ENCODE measurements around the gene TJAP1.

Gene TJAP1

DNA sequence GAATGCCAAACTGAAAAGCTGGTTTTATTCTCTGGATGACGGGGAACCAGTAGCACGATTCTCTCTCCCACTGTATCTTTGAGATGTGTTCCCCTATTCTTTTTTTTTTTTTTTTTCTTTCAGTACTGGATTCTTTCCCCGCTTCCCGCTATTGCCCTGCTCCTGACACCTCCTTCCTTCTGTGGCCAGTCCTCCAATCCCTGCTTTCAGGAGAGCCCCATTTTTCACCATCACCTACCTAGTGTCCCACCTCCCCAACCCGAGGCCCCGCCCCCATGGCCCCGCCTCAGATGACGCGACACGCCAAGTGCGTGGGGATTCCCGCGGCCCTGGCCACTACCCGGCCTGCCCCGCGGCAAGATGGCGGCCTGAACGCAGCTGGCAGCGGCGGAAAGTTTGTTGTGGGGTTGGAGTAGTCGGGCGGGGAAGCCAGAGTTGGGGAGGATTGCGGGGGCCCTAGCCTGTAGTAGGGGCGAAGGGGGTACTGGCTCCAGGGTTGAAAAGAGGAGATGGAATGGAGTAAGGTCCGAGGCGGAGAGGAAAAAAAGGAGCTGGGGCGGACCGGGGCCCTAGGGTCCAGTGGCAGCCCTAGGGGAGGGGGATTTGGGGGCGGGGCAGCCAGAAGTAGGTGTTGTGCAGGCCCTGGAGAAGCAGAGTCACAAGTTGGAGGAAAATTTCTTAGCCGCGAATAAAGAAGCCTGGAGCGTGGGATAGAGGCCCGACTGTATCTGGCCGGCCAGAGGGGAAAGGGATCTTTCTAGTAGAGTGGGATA lies at the start of gene TJAP1:
Gene TJAP1, plus strand, starts transcription at position 336 of the 773 bp plus-strand sequence. CDS start 21,432 bp downstream, outside the sequence.
- peak; percentile 82 for DNase-seq (ENCODE audit: low spot score)

GRCh38 chr6:43428112-43428570 lies 49.2 kb upstream of the TJAP1 start:
- no peak for DNase-seq (ENCODE audit: low spot score)

DNA sequence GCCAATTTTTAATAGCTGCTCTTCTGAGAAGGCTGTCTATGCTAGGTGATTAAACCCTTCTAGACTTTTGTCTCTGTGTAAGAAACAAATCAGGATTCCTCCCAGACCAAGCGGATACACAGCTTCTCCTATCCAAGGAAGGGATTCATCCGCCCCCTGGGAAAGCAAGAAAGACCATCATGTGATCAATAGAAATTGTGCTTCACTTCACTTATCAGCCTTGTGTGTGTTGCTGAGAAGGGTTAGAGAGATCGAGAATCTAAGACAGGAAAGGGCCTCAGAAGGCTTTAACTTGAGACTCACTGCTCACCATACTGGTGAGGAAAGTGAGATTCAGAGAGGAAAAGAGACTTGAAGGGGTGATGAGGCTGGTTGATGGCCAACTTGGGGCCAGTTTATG lies 48.5 kb upstream of the TJAP1 start:
- DNase-seq (ENCODE audit: low spot score), result no peak

DNA sequence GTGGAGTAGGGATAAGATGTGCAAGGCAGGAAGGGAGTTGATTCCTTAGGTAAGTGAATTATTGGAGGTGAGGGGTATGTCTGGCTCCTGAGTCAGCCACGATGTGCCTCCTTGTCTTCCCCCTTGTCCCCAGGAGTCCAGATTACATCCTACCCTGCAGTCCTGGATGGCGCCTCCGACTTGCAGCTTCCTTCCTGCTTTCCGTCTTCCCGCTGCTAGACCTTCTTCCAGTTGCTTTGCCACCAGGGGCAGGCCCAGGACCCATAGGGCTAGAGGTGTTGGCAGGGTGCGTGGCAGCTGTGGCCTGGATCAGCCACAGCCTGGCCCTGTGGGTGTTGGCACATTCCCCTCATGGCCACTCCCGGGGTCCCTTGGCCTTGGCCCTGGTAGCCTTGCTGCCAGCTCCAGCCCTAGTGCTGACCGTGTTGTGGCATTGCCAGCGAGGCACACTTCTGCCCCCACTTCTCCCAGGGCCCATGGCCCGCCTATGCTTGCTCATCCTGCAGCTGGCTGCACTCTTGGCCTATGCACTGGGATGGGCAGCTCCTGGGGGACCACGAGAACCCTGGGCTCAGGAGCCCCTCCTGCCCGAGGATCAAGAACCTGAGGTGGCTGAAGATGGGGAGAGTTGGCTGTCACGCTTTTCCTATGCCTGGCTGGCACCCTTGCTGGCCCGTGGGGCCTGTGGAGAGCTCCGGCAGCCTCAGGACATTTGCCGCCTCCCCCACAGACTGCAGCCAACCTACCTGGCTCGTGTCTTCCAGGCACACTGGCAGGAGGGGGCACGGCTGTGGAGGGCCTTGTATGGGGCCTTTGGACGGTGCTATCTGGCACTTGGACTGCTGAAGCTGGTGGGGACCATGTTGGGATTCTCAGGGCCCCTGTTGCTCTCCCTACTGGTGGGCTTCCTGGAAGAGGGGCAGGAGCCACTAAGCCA lies 45.1 kb upstream of the TJAP1 start:
- no peak for DNase-seq (ENCODE audit: low spot score)

DNA sequence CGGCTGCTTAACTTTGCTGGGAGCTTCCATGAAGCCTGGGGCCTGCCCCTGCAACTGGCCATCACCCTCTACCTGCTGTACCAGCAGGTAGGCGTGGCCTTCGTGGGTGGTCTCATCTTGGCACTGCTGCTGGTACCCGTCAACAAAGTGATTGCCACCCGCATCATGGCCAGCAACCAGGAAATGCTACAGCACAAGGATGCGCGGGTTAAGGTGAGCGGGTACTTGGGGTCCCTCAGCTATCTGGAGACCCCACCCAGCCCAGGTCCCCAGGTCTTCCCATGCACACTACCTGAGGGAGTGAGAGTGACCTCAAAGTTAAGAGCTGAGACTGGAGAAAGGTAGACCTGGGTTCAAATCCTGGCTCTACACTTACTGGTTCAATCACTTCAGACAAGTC lies 44.2 kb upstream of the TJAP1 start:
- DNase-seq (ENCODE audit: low spot score), result no peak

- DNase-seq (ENCODE audit: low spot score), result no peak
These were observed 43.1 kb upstream of the TJAP1 start for GRCh38 chr6:43434001-43434840.

DNA sequence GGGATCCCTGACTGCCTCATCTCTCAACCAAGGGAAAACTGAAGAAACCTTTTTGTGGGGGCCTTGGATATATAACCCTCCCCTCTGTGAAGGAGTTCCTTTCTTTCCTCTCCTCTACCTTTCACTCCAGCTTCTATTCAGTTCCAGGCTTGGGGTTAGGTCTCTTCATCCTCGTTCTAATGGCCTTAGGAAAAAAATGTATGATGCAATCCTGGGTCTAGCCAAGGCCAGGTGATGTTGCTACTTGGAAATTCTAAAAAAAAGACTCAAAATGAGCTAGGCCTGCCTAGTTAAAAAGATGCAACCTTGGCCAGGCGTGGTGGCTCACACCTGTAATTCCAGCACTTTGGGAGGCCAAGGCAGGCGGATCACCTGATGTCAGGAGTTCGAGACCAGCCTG lies 42.4 kb upstream of the TJAP1 start:
- no peak for DNase-seq (ENCODE audit: low spot score)

GRCh38 chr6:43435682-43436437 lies 41.5 kb upstream of the TJAP1 start:
- no peak for DNase-seq (ENCODE audit: low spot score)

DNA sequence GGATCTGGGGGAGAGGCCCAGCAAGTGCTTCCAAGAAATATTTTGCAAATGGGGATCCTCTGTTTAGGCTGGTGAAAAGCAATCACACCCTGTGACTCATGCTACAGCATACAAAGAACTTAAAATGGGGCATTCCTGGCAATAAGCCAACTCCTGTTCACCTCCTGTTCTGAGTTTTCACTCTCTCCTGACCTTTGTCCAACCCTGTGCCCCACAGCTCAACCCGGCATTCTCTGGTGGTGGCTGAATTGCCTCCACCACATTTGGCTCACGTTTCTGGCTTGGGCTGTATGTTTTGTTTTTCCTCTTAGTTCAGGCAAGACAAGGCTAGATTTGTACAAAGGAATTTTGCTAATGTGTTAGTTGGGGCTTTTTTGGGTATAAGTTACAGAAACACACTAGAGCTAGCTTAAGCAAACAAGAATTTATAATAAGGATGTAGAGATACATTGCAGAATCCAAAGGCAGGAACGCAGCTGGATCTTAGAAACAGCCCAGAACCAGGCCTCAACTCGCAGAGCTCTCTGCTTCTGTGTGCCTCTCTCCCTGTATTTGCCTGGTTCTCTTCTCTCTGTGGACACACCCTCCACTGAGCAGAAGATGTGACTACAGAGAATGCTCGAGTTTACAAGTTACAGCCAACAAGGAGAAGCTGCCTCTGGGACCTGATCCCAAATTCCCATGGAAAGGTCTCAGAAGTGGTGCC lies 40.6 kb upstream of the TJAP1 start:
- DNase-seq (ENCODE audit: low spot score), result no peak

GRCh38 chr6:43437700-43438099 lies 39.7 kb upstream of the TJAP1 start:
- DNase-seq (ENCODE audit: low spot score), result no peak

DNA sequence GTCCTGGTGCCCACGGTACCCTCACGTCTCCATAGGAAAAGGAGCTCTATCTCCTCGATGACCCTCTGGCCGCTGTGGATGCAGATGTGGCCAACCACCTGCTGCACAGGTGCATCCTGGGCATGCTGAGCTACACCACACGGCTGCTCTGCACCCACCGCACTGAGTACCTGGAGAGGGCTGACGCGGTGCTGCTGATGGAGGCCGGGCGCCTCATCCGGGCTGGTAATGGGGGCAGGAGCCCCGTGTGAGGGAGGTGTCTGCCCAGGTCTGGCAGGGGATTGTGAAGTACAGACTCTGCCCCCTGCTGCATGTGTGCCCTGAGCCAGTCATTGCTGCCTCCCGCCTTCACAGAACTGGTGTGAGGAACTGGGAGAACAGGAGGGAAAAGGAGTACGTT lies 34.4 kb upstream of the TJAP1 start:
- no peak for DNase-seq (ENCODE audit: low spot score)

GRCh38 chr6:43444036-43444435 lies 33.3 kb upstream of the TJAP1 start:
- DNase-seq (ENCODE audit: low spot score), result no peak

GRCh38 chr6:43444582-43444981 lies 32.8 kb upstream of the TJAP1 start:
- DNase-seq (ENCODE audit: low spot score), result no peak

GRCh38 chr6:43445576-43445975 lies 31.8 kb upstream of the TJAP1 start:
- no peak for DNase-seq (ENCODE audit: low spot score)

- no peak for DNase-seq (ENCODE audit: low spot score)
These were observed 29.8 kb upstream of the TJAP1 start for GRCh38 chr6:43447604-43448003.

DNA sequence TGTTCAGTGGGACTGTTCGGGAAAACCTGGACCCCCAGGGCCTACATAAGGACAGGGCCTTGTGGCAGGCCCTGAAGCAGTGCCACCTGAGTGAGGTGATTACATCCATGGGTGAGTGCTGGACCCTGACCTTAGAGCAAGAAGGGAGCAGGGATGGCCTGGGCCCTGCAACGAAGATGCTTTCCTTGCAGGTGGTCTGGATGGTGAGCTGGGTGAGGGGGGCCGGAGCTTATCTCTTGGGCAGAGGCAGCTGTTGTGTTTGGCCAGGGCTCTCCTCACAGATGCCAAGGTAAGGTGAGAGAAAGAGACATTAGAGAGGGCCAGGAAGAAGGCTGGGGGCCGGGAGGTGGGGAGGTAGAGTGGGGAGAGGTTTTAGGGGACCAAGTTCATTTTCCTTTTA lies 28.5 kb upstream of the TJAP1 start:
- no peak for DNase-seq (ENCODE audit: low spot score)

GRCh38 chr6:43450699-43451131 lies 26.7 kb upstream of the TJAP1 start:
- no peak for DNase-seq (ENCODE audit: low spot score)

GRCh38 chr6:43451348-43451747 lies 26.0 kb upstream of the TJAP1 start:
- DNase-seq (ENCODE audit: low spot score), result no peak

GRCh38 chr6:43451939-43452338 lies 25.4 kb upstream of the TJAP1 start:
- no peak for DNase-seq (ENCODE audit: low spot score)

- no peak for DNase-seq (ENCODE audit: low spot score)
These were observed 24.5 kb upstream of the TJAP1 start for GRCh38 chr6:43452896-43453295.

DNA sequence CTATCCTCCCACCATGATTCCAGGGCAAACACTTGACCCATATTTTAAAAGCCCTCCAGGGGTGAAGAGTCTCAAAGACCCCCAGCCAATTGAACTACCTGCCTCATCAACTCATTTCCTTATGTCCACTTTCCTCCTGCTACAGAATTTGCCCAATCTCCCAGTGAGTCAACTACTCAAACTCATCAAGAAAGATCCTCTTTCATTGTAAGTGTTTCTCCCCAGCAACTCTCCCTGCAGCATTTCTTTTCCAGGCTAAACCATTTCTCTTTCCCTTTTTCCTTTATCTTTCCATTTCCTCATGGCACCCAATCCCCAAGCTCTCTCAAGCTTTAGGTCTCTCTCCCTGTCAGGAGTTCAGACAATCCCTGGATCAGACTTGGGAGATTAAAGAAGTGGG lies 23.5 kb upstream of the TJAP1 start:
- no peak for DNase-seq (ENCODE audit: low spot score)

Data from pons (tissue), 1 donor.